T-helper 17 cell (primary cell): ENCODE measurements around the gene SPATA9. TPM values are rescaled to one million over a fixed set of nuclear protein-coding genes. Genes with fewer than 3 reads are reported as not detected.
"Not testable (repeated sequence)": the region's sequence is repeated elsewhere in the genome, so short reads cannot be mapped to it uniquely, and the experiment has no call there.

Experiments used
- ATAC-seq: fragments of 150-1000 bp; cut with Tn5 transposase; 2 replicates; pipeline ENCODE4 v1.10.0; 2021; ENCODE audit warnings: mild to moderate bottlenecking, moderate library complexity
- DNase-seq, 3 donors: peaks; one replicate each; pipeline versions ENCODE4 v3.0.0 to v3.0.0-alpha.2; 2020 to 2021
- H3K9me3 ChIP-seq: one replicate; pipeline ENCODE4 v1.7.0; 2013; ENCODE audit warnings: low read length, mild to moderate bottlenecking; ENCODE audit not compliant: control insufficient read depth, poor library complexity, severe bottlenecking
- H3K27ac Mint-ChIP-seq: one replicate; pipeline ENCODE4 v1.8.0; 2022; ENCODE audit warnings: mild to moderate bottlenecking, moderate library complexity, mixed read lengths
- H3K27me3 Mint-ChIP-seq: one replicate; pipeline ENCODE4 v1.8.0; 2022; ENCODE audit warnings: mixed read lengths
- H3K36me3 Mint-ChIP-seq: one replicate; pipeline ENCODE4 v1.8.0; 2022; ENCODE audit warnings: low read depth, mixed read lengths
- H3K4me1 Mint-ChIP-seq: one replicate; pipeline ENCODE4 v1.8.0; 2022; ENCODE audit warnings: mild to moderate bottlenecking, mixed read lengths
- H3K4me3 Mint-ChIP-seq: one replicate; pipeline ENCODE4 v1.8.0; 2022; ENCODE audit warnings: mild to moderate bottlenecking, moderate library complexity, mixed read lengths
- total RNA-seq, 4 donors: library from RNA in 2 of 4; stranded (reverse) in 2 of 4; gene quantifications; one replicate each; pipeline ENCODE4 v1.2.3 and lab custom pipeline; 2022 to 2026

Gene SPATA9
- total RNA-seq, 2 donors from 2014 or later = not detected

GRCh38 chr5:95662946-95663345, 19.8 kb downstream of the SPATA9 start:
- H3K27me3 Mint-ChIP-seq = no peaks in the 10 kb centered on the region
- ATAC-seq (no peak), DNase-seq (no peak)
- no peak overlapping the region for H3K27ac Mint-ChIP-seq
- H3K36me3 Mint-ChIP-seq = peaks cover 4% of the 10 kb centered on the region
- peaks cover 2% of the 10 kb centered on the region for H3K4me1 Mint-ChIP-seq
- no peaks in the 10 kb centered on the region for H3K9me3 ChIP-seq
- H3K4me3 Mint-ChIP-seq = no peak overlapping the region

GRCh38 chr5:95660060-95660459, 22.7 kb downstream of the SPATA9 start:
- DNase-seq (no peak), ATAC-seq (no peak)
- Mint-ChIP-seq H3K36me3 (peaks cover 4% of the 10 kb centered on the region), H3K27me3 (no peaks in the 10 kb centered on the region), H3K4me3 (no peak overlapping the region), H3K4me1 (peaks cover 2% of the 10 kb centered on the region), H3K27ac (no peak overlapping the region)
- no peaks in the 10 kb centered on the region for H3K9me3 ChIP-seq

DNA sequence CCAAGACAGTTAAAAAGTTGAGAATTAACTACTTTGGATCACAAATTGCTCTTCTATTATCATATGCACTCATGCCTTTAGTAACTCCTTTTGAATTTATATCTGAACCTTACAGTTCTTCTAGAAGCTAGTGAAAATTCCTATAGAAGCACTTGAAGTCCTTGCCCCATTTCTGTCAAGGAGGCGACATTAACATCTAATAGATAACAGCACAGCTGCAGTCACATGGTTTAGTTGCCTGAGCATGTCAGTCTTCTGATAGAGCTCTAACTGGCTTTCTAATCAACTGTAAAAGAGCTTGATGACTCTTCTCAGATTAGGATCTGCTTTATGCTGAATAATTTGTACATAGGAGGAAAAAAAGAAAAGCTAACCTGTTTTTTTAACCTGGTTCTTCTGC, 27.2 kb downstream of the SPATA9 start:
- H3K27ac Mint-ChIP-seq = no peak overlapping the region
- DNase-seq (no peak), ATAC-seq (no peak)
- H3K4me3 Mint-ChIP-seq = no peak overlapping the region
- H3K9me3 ChIP-seq = no peaks in the 10 kb centered on the region
- no peaks in the 10 kb centered on the region for H3K4me1 Mint-ChIP-seq
- peaks cover 5% of the 10 kb centered on the region for H3K36me3 Mint-ChIP-seq
- no peaks in the 10 kb centered on the region for H3K27me3 Mint-ChIP-seq

DNA sequence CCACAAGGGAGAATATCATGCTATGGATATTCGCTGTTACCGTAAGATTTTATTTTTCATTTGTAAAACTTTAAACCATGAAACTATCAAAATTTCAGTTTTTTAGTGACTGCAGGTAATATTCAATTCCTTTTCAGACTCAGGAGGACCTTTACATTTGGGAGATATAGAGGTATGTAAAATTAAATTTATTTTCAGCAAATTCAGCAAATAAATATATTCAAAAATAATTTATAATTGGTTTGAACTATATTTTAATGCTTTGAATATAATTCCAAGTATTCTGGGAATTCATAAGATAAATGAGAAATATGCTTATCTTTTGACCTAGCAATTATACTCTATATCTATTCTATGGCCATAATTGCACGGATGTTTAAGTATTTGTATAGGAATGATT, 28.6 kb downstream of the SPATA9 start:
- no peak for DNase-seq
- H3K9me3 ChIP-seq = no peaks in the 10 kb centered on the region
- ATAC-seq = no peak
- Mint-ChIP-seq H3K27ac (no peak overlapping the region), H3K27me3 (no peaks in the 10 kb centered on the region), H3K4me3 (no peak overlapping the region), H3K4me1 (peaks cover 9% of the 10 kb centered on the region), H3K36me3 (peaks cover 11% of the 10 kb centered on the region)

DNA sequence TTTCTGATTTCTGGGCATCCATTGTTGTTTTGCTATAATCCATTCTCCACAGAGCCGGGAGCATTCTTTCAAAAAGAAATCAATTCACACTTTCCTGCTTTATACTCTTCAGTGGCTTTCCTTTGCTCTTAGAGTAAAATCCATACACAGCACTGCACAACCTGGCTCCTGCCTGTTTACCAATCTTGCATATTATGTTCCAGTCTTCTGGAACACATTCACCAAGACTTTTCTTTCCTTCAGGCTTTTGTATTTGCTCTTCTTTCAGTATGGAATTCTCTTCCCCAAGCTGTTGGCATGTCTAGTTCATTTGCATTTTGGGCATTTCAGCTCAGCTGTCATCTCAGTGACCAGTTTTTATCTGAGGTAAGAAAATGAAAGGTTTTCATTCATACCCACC, 29.9 kb downstream of the SPATA9 start:
- Mint-ChIP-seq H3K4me3 (no peak overlapping the region), H3K4me1 (peaks cover 9% of the 10 kb centered on the region)

DNA sequence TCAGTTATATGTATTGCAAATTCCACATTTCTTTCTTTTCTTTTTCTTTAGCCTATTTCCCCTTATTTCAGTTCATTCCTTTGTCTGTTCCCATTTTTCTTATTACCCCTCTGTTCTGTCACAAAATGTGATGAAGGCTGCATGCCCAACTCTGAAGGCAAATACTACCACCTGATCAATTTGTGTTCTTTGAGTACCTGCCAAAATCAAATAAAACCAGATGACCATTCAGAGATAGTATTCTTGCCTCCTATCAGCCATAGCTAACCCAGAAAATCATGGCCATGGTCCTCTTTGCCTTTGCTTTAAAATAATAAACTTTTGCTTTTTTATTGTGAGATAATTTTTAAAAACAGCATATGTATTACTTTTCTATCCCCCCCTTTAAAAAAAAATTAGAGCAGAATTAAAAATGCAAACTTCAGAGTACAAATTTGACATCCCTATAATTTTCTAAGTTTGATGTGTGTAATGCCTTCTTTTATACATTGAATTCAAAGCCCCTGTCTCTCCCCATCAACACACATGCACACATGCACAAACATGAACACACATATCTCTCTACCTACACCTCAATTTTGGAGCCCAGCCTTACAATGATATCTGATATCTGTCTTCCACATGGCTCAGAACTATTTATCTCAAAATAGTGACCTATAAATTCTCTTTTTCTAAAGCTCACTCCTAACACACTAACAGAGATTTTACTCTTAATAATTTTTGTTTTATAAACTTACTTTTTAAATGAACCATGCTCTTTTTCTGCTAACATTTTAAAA, 32.8 kb downstream of the SPATA9 start:
- H3K27me3 Mint-ChIP-seq = no peaks in the 10 kb centered on the region
- ATAC-seq (no peak), DNase-seq (no peak)
- H3K36me3 Mint-ChIP-seq = peaks cover 11% of the 10 kb centered on the region
- H3K9me3 ChIP-seq = no peaks in the 10 kb centered on the region
- H3K4me3 Mint-ChIP-seq = no peak overlapping the region
- peaks cover 15% of the 10 kb centered on the region for H3K4me1 Mint-ChIP-seq
- H3K27ac Mint-ChIP-seq = peak overlapping the region; percentile 47

More for the DNA sequence above, 29.9 kb downstream of the SPATA9 start:
- H3K9me3 ChIP-seq = no peaks in the 10 kb centered on the region
- DNase-seq = no peak
- Mint-ChIP-seq H3K27me3 (no peaks in the 10 kb centered on the region), H3K27ac (no peak overlapping the region), H3K36me3 (peaks cover 11% of the 10 kb centered on the region)
- no peak for ATAC-seq

DNA sequence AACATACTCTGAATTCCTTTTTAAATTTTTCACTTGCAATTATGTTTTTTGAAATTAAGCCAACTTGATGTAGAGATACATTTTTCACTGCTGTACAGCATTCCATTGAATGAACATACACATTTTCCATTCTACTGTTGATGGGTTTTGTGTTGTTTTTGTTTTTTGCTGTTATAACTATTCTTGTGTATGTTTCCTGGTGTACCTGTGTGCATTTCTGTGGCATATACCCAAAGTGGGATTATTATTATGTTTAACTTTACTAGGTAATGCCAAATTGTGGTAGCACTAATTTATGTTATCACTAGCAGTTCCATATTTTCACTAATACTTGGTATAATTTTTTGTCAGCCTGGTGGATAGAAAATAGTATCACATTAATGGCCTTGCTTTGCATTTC, 33.5 kb downstream of the SPATA9 start:
- Mint-ChIP-seq H3K36me3 (peaks cover 11% of the 10 kb centered on the region), H3K27me3 (no peaks in the 10 kb centered on the region), H3K27ac (no peak overlapping the region), H3K4me3 (no peak overlapping the region), H3K4me1 (peaks cover 19% of the 10 kb centered on the region)
- H3K9me3 ChIP-seq = no peaks in the 10 kb centered on the region
- ATAC-seq = no peak
- DNase-seq = no peak

- Mint-ChIP-seq H3K36me3 (peaks cover 11% of the 10 kb centered on the region), H3K27me3 (no peaks in the 10 kb centered on the region), H3K4me3 (no peak overlapping the region), H3K27ac (no peak overlapping the region), H3K4me1 (peaks cover 23% of the 10 kb centered on the region)
- ATAC-seq (no peak), DNase-seq (no peak)
- no peaks in the 10 kb centered on the region for H3K9me3 ChIP-seq
These were observed 34.6 kb downstream of the SPATA9 start for GRCh38 chr5:95647886-95648860.

- ATAC-seq (peak; percentile 95), DNase-seq (peak; percentile 87 to 89 (median 88))
- Mint-ChIP-seq H3K4me1 (peaks cover 23% of the 10 kb centered on the region), H3K27ac (peak within 1 kb of the TSS; percentile 68), H3K36me3 (peaks cover 6% of the 10 kb centered on the region), H3K4me3 (peak within 1 kb of the TSS; percentile 85), H3K27me3 (no peaks in the 10 kb centered on the region)
- H3K9me3 ChIP-seq = no peaks in the 10 kb centered on the region
These were observed 36.0 kb downstream of the SPATA9 start, which contains the start of gene RFESD for GRCh38 chr5:95646569-95647431. TSS of gene RFESD (plus strand) at chr5:95646777. CDS start at chr5:95652272, 5,495 bp downstream.

DNA sequence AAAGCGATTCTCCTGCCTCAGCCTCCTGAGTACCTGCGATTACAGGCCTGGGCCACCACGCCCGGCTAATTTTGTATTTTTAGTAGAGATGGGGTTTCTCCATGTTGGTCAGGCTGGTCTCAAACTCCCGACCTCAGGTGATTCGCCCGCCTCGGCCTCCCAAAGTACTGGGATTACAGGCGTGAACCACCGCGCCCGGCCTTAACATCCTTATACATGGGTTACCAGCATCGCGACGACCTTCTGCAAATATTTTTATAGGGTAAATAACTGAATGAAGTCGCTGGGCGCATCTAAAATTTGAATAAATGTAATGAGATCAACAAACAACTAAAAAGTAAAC, 36.6 kb downstream of the SPATA9 start:
- not testable (repeated sequence) for ATAC-seq, DNase-seq, H3K36me3 Mint-ChIP-seq, H3K27me3 Mint-ChIP-seq, H3K9me3 ChIP-seq
- H3K27ac Mint-ChIP-seq = peak overlapping the region; percentile 68
- H3K4me3 Mint-ChIP-seq = peak overlapping the region; percentile 85
- H3K4me1 Mint-ChIP-seq = peaks cover 23% of the 10 kb centered on the region

GRCh38 chr5:95644351-95645042, 38.3 kb downstream of the SPATA9 start:
- no peaks in the 10 kb centered on the region for H3K36me3 Mint-ChIP-seq
- H3K27me3 Mint-ChIP-seq = no peaks in the 10 kb centered on the region
- H3K4me1 Mint-ChIP-seq = peaks cover 16% of the 10 kb centered on the region
- DNase-seq = peak in 1 of 3 donors; percentile 7
- no peaks in the 10 kb centered on the region for H3K9me3 ChIP-seq
- H3K27ac Mint-ChIP-seq = peak overlapping the region; percentile 77
- H3K4me3 Mint-ChIP-seq = no peak overlapping the region
- peak; percentile 22 for ATAC-seq

- DNase-seq (no peak), ATAC-seq (no peak)
- H3K27me3 Mint-ChIP-seq = peaks cover 11% of the 10 kb centered on the region
- H3K36me3 Mint-ChIP-seq = peaks cover 2% of the 10 kb centered on the region
- H3K27ac Mint-ChIP-seq = peak overlapping the region; percentile 27
- H3K4me1 Mint-ChIP-seq = peaks cover 17% of the 10 kb centered on the region
- no peak overlapping the region for H3K4me3 Mint-ChIP-seq
- H3K9me3 ChIP-seq = no peaks in the 10 kb centered on the region
These were observed 39.6 kb downstream of the SPATA9 start for GRCh38 chr5:95643152-95643551.
